CD14-positive monocyte (primary cell): ENCODE measurements around the gene SYT10. TPM values are rescaled to one million over a fixed set of nuclear protein-coding genes. Genes with fewer than 3 reads are reported as not detected.
"Not testable (repeated sequence)": the region's sequence is repeated elsewhere in the genome, so short reads cannot be mapped to it uniquely, and the experiment has no call there.

ENCODE experiments used
- DNase-seq, 3 donors: peaks; one replicate each; pipeline ENCODE4 v3.0.0-alpha.2; 2011 to 2022
- H2AFZ ChIP-seq: 2 replicates; pipeline ENCODE4 v1.6.0; 2012; ENCODE audit warnings: mild to moderate bottlenecking, low read depth, low read length, inconsistent platforms; ENCODE audit not compliant: insufficient read depth, poor library complexity, severe bottlenecking
- H3K27ac ChIP-seq, 2 donors: 1 replicate in 1 of 2; 2 replicates in 1 of 2; pipeline ENCODE4 v1.5.1; 2012 to 2013; ENCODE audit warnings: low read length in 2 of 2, control low read depth in 1 of 2, inconsistent platforms in 1 of 2, low read depth in 1 of 2, mild to moderate bottlenecking in 1 of 2
- H3K27me3 ChIP-seq, 2 donors: one replicate each; pipeline versions ENCODE4 v1.6.0 to v1.6.1; 2011 to 2013; ENCODE audit warnings: low read length in 2 of 2; ENCODE audit not compliant: control insufficient read depth in 2 of 2, insufficient read depth in 2 of 2
- H3K36me3 ChIP-seq, 2 donors: replicated peaks in 1 of 2; 1 replicate in 1 of 2; 2 replicates in 1 of 2; pipeline versions ENCODE4 v1.5.1 to v1.6.1; 2012 to 2013; ENCODE audit warnings: low read length in 2 of 2, control low read depth in 1 of 2, inconsistent platforms in 1 of 2, mild to moderate bottlenecking in 1 of 2; ENCODE audit not compliant: insufficient read depth in 2 of 2, control insufficient read depth in 1 of 2
- H3K4me1 ChIP-seq, 2 donors: 1 replicate in 1 of 2; 2 replicates in 1 of 2; pipeline versions ENCODE4 v1.5.1 to v1.6.1; 2012 to 2013; ENCODE audit warnings: low read length in 2 of 2, control low read depth in 1 of 2, inconsistent platforms in 1 of 2, mild to moderate bottlenecking in 1 of 2, moderate library complexity in 1 of 2; ENCODE audit not compliant: insufficient read depth in 2 of 2, control insufficient read depth in 1 of 2
- H3K4me2 ChIP-seq: replicated peaks from 2 replicates; pipeline ENCODE3; 2012; ENCODE audit warnings: low read length, moderate library complexity, mild to moderate bottlenecking; ENCODE audit not compliant: poor library complexity, severe bottlenecking; ENCODE audit errors: extremely low read depth
- H3K4me3 ChIP-seq, 3 experiments: fragments of 200-600 bp in 1 of 3; sonication (generic) in 1 of 3; replicated peaks in 1 of 3; 1 replicate in 2 of 3; 2 replicates in 1 of 3; pipeline ENCODE4 v1.5.1; 2011 to 2013; ENCODE audit warnings: low read length in 3 of 3, mild to moderate bottlenecking in 3 of 3, control low read depth in 2 of 3, low read depth in 2 of 3, inconsistent platforms in 1 of 3, moderate library complexity in 1 of 3
- H3K79me2 ChIP-seq: 2 replicates; pipeline ENCODE4 v1.6.0; 2012; ENCODE audit warnings: mild to moderate bottlenecking, control low read depth, inconsistent platforms, low read length, moderate library complexity; ENCODE audit not compliant: insufficient read depth
- H3K9ac ChIP-seq: 2 replicates; pipeline ENCODE4 v1.6.0; 2017; ENCODE audit warnings: low read length, mild to moderate bottlenecking; ENCODE audit not compliant: insufficient read depth, poor library complexity, severe bottlenecking
- H3K9me3 ChIP-seq, 2 donors: replicated peaks in 1 of 2; 1 replicate in 1 of 2; 2 replicates in 1 of 2; pipeline versions ENCODE4 v1.5.1 to v1.6.1; 2012 to 2013; ENCODE audit warnings: low read length in 2 of 2, control low read depth in 1 of 2; ENCODE audit not compliant: control insufficient read depth in 1 of 2, insufficient read depth in 1 of 2
- H4K20me1 ChIP-seq: 2 replicates; pipeline ENCODE4 v1.6.0; 2012; ENCODE audit warnings: mild to moderate bottlenecking, low read length, control low read depth, moderate library complexity; ENCODE audit not compliant: insufficient read depth
- H3K27ac Mint-ChIP-seq, 7 donors: one replicate each; pipeline ENCODE4 v1.8.0; 2020; ENCODE audit warnings: mild to moderate bottlenecking in 7 of 7, mixed read lengths in 7 of 7, moderate library complexity in 6 of 7, inconsistent platforms in 2 of 7
- H3K27me3 Mint-ChIP-seq, 3 donors: one replicate each; pipeline ENCODE4 v1.8.0; 2021 to 2022; ENCODE audit warnings: low read depth in 3 of 3, mild to moderate bottlenecking in 3 of 3, mixed read lengths in 3 of 3, moderate library complexity in 3 of 3, inconsistent platforms in 1 of 3
- H3K36me3 Mint-ChIP-seq, 2 donors: one replicate each; pipeline ENCODE4 v1.8.0; 2020; ENCODE audit warnings: mixed read lengths in 2 of 2, inconsistent platforms in 1 of 2, mild to moderate bottlenecking in 1 of 2
- H3K4me1 Mint-ChIP-seq: one replicate; pipeline ENCODE4 v1.8.0; 2020; ENCODE audit warnings: mild to moderate bottlenecking, mixed read lengths
- H3K4me3 Mint-ChIP-seq, 2 donors: one replicate each; pipeline ENCODE4 v1.8.0; 2020; ENCODE audit warnings: mild to moderate bottlenecking in 2 of 2, mixed read lengths in 2 of 2, moderate library complexity in 1 of 2
- H3K9me3 Mint-ChIP-seq, 7 donors: one replicate each; pipeline ENCODE4 v1.8.0; 2020 to 2022; ENCODE audit warnings: mixed read lengths in 7 of 7, mild to moderate bottlenecking in 6 of 7, moderate library complexity in 6 of 7, inconsistent platforms in 2 of 7
- CTCF ChIP-seq: fragments of 200-600 bp; IDR thresholded peaks from one replicate; pipeline ENCODE4 v1.8.0; 2022; ENCODE audit warnings: antibody characterized with exemption, mild to moderate bottlenecking
- WGBS: methylation state at CpG from one replicate; pipeline ENCODE4 v1.1.5; 2013; ENCODE audit warnings: missing lambda C conversion rate; ENCODE audit not compliant: insufficient coverage; 5-methylcytosine and 5-hydroxymethylcytosine counted together
- intact Hi-C, 2 donors: fragments of 100-400 bp; cut with micrococcal nuclease; formaldehyde crosslinking; loops; one replicate each; pipeline versions ENCODE4 v1.15.0 to v1.15.1; 2023
- polyA plus RNA-seq, 3 donors: library from polyadenylated mRNA; depleted of rRNA in 1 of 3; unstranded in 2 of 3; stranded (reverse) in 1 of 3; fragments of 300-500 nt in 2 of 3; fragments of >200 nt in 1 of 3; fragmentation: Illumina TruSeq in 2 of 3; gene quantifications; 1 replicate in 2 of 3; 2 replicates in 1 of 3; pipeline ENCODE4 v1.2.3, GENCODE V29; 2012 to 2021

Gene SYT10
- polyA plus RNA-seq, 3 donors, result not detected

- no peak overlapping the region for H2AFZ ChIP-seq
- no peaks in the 10 kb centered on the region for H3K9me3 ChIP-seq
- H3K4me1 ChIP-seq, result no peaks in the 10 kb centered on the region
- H3K27ac Mint-ChIP-seq, result no peak overlapping the region
- H3K9ac ChIP-seq, result no peak overlapping the region
- H3K4me3 Mint-ChIP-seq, result no peak overlapping the region
- H3K27me3 Mint-ChIP-seq, result no peaks in the 10 kb centered on the region
- H3K4me3 ChIP-seq, result no peak overlapping the region
- H4K20me1 ChIP-seq, result no peaks in the 10 kb centered on the region
- no peak for TF ChIP-seq CTCF
- no peaks in the 10 kb centered on the region for H3K79me2 ChIP-seq
- H3K4me1 Mint-ChIP-seq, result no peaks in the 10 kb centered on the region
- intact Hi-C loops, result no loop called here
- H3K4me2 ChIP-seq, result no peak overlapping the region
- H3K27ac ChIP-seq, result no peak overlapping the region
- H3K9me3 Mint-ChIP-seq, result peaks cover 0 to 3% (median 0%) of the 10 kb centered on the region in 7 donors
- 80% methylated on average over 1 of the region's 2 CpGs for WGBS
- H3K27me3 ChIP-seq, result no peaks in the 10 kb centered on the region
- H3K36me3 ChIP-seq, result no peaks in the 10 kb centered on the region
- no peaks in the 10 kb centered on the region for H3K36me3 Mint-ChIP-seq
- no peak for DNase-seq
Measured at GRCh38 chr12:33427071-33427470, 12.5 kb downstream of the SYT10 start.

GRCh38 chr12:33423706-33424105, 15.9 kb downstream of the SYT10 start:
- Mint-ChIP-seq H3K36me3 (no peaks in the 10 kb centered on the region), H3K27ac (no peak overlapping the region), H3K9me3 (peaks cover 0 to 3% (median 0%) of the 10 kb centered on the region in 7 donors), H3K27me3 (no peaks in the 10 kb centered on the region), H3K4me1 (no peaks in the 10 kb centered on the region), H3K4me3 (no peak overlapping the region)
- Histone ChIP-seq H3K9me3 (no peaks in the 10 kb centered on the region), H3K4me3 (no peak overlapping the region), H3K4me1 (no peaks in the 10 kb centered on the region), H3K79me2 (no peaks in the 10 kb centered on the region), H4K20me1 (no peaks in the 10 kb centered on the region), H3K27ac (no peak overlapping the region), H3K27me3 (no peaks in the 10 kb centered on the region), H2AFZ (no peak overlapping the region), H3K4me2 (no peak overlapping the region), H3K36me3 (no peaks in the 10 kb centered on the region), H3K9ac (no peak overlapping the region)
- intact Hi-C loops, result no loop called here
- WGBS, result 100% methylated on average over 1 of the region's 1 CpG
- TF ChIP-seq CTCF, result no peak
- DNase-seq, result no peak

GRCh38 chr12:33412410-33412809, 27.2 kb downstream of the SYT10 start:
- H3K27me3 Mint-ChIP-seq, DNase-seq: not testable (repeated sequence)

More at GRCh38 chr12:33412410-33412809, 27.2 kb downstream of the SYT10 start:
- H3K36me3 ChIP-seq, intact Hi-C loops, H3K4me1 Mint-ChIP-seq, H4K20me1 ChIP-seq, H3K9me3 ChIP-seq, H3K27ac ChIP-seq, H3K4me1 ChIP-seq, H3K36me3 Mint-ChIP-seq, H3K4me3 Mint-ChIP-seq, H3K4me2 ChIP-seq, H3K79me2 ChIP-seq, H2AFZ ChIP-seq, H3K9ac ChIP-seq, H3K27me3 ChIP-seq, H3K4me3 ChIP-seq, H3K27ac Mint-ChIP-seq: not testable (repeated sequence)
- peaks cover 0 to 11% (median 2%) of the 10 kb centered on the region in 7 donors for H3K9me3 Mint-ChIP-seq
- WGBS, result no CpG with 5 or more reads among the region's 6 CpGs
